IPS DF 6.9 (cell line): ENCODE measurements around the gene CDR2L.
"Not testable (repeated sequence)": the region's sequence is repeated elsewhere in the genome, so short reads cannot be mapped to it uniquely, and the experiment has no call there.

Experiments
- DNase-seq: peaks from one replicate; pipeline ENCODE4 v3.0.0-alpha.2; 2013; ENCODE audit warnings: low read depth, low spot score
- H3K27ac ChIP-seq: one replicate; pipeline ENCODE4 v1.5.1; 2013; ENCODE audit warnings: low read length, control low read depth
- H3K27me3 ChIP-seq: 2 replicates; pipeline ENCODE4 v1.6.1; 2013; ENCODE audit warnings: mild to moderate bottlenecking, low read length; ENCODE audit not compliant: control insufficient read depth, insufficient read depth
- H3K36me3 ChIP-seq: 2 replicates; pipeline ENCODE4 v1.6.1; 2013; ENCODE audit warnings: low read length; ENCODE audit not compliant: control insufficient read depth, insufficient read depth
- H3K4me1 ChIP-seq: 2 replicates; pipeline ENCODE4 v1.6.1; 2013; ENCODE audit warnings: low read length; ENCODE audit not compliant: control insufficient read depth, insufficient read depth
- H3K4me3 ChIP-seq: 2 replicates; pipeline ENCODE4 v1.5.1; 2013; ENCODE audit warnings: mild to moderate bottlenecking, low read length
- H3K9me3 ChIP-seq: 2 replicates; pipeline ENCODE4 v1.6.1; 2013; ENCODE audit warnings: low read length, inconsistent platforms; ENCODE audit not compliant: control insufficient read depth, insufficient read depth
- whole genome bisulfite sequencing: extraction: QIAGEN DNeasy Blood & Tissue Kit; methylation state at CpG from one replicate; pipeline ENCODE4 v1.1.7; 2013; ENCODE audit warnings: mixed read lengths, missing lambda C conversion rate; ENCODE audit not compliant: insufficient read length, insufficient coverage; 5-methylcytosine and 5-hydroxymethylcytosine counted together

Gene CDR2L

DNA sequence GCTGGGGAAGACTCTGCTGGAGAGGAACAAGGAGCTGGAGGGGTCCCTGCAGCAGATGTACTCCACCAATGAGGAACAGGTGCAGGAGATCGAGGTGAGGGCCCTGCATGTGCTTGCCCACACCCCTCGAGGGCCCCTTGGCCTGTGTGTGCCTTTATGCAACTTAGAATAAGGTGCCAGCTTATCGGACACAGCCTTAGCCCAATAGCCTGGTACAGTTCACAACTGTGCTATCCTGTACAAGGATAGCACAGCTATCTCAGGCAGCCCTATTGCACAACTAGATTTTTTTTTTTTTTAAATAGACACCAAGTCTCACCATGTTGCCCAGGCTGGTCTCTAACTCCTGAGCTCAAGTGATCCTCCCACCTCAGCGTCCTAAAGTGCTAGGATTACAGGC is 12.1 kb downstream of the CDR2L start:
- WGBS = no CpG with 5 or more reads among the region's 4 CpGs
- H3K27ac ChIP-seq = no peak overlapping the region

GRCh38 chr17:75001915-75002843 is 14.7 kb downstream of the CDR2L start:
- H3K27me3 ChIP-seq = no peaks in the 10 kb centered on the region
- DNase-seq = no peak
- H3K4me3 ChIP-seq = no peak overlapping the region
- H3K9me3 ChIP-seq = no peaks in the 10 kb centered on the region
- WGBS = no CpG with 5 or more reads among the region's 15 CpGs
- no peak overlapping the region for H3K27ac ChIP-seq
- H3K36me3 ChIP-seq = peaks cover 29% of the 10 kb centered on the region
- H3K4me1 ChIP-seq = no peaks in the 10 kb centered on the region

More for the DNA sequence above, 12.1 kb downstream of the CDR2L start:
- H3K4me1 ChIP-seq = no peaks in the 10 kb centered on the region
- no peaks in the 10 kb centered on the region for H3K9me3 ChIP-seq
- DNase-seq = no peak
- H3K27me3 ChIP-seq = no peaks in the 10 kb centered on the region; the same call in 1 of the 2 replicates
- peaks cover 25% of the 10 kb centered on the region for H3K36me3 ChIP-seq
- no peak overlapping the region for H3K4me3 ChIP-seq

DNA sequence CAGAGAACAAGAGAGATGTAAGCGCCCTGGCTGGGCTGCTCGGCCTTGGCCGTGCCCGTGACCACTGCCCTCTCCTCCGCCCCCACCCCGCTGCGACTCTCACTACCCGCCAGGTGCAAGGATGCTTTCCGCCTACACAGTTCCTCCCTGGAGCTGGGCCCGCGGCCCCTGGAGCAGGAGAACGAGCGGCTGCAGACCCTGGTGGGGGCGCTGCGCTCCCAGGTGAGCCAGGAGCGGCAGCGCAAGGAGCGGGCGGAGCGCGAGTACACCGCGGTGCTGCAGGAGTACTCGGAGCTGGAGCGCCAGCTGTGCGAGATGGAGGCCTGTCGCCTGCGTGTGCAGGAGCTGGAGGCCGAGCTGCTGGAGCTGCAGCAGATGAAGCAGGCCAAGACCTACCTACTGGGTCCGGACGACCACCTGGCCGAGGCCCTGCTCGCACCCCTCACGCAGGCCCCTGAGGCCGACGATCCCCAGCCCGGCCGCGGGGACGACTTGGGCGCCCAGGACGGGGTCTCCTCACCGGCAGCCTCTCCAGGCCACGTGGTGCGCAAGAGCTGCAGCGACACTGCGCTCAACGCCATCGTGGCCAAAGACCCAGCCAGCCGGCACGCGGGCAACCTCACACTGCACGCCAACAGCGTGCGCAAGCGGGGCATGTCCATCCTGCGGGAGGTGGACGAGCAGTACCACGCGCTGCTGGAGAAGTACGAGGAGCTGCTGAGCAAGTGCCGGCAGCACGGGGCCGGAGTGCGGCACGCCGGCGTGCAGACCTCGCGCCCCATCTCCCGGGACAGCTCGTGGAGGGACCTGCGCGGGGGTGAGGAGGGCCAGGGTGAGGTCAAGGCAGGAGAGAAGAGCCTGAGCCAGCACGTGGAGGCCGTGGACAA is 15.9 kb downstream of the CDR2L start:
- no peak for DNase-seq
- H3K36me3 ChIP-seq = peaks cover 29% of the 10 kb centered on the region
- H3K27me3 ChIP-seq = no peaks in the 10 kb centered on the region
- no peaks in the 10 kb centered on the region for H3K4me1 ChIP-seq
- H3K4me3 ChIP-seq = no peak overlapping the region
- WGBS = no CpG with 5 or more reads among the region's 76 CpGs
- no peaks in the 10 kb centered on the region for H3K9me3 ChIP-seq
- no peak overlapping the region for H3K27ac ChIP-seq

DNA sequence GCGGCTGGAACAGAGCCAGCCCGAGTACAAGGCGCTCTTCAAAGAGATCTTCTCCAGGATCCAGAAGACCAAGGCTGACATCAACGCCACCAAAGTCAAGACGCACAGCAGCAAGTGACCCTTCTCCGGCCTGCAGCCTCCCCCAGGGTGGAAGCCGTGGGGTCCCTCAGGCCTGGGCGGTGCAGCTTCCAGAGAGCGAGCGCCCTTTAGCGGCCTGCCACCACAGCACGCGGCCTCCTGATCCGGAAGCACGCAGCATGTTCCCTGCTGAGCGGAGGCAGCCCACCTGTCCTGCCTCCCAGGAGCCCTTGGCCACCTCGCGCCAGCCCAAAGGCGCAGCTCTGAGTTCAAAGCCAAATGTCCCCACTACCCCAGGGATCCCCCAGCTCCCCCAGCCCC is 16.5 kb downstream of the CDR2L start:
- WGBS = no CpG with 5 or more reads among the region's 19 CpGs
- H3K36me3 ChIP-seq = peaks cover 29% of the 10 kb centered on the region
- H3K4me1 ChIP-seq = no peaks in the 10 kb centered on the region
- H3K27me3 ChIP-seq = no peaks in the 10 kb centered on the region
- DNase-seq = no peak
- no peaks in the 10 kb centered on the region for H3K9me3 ChIP-seq
- no peak overlapping the region for H3K4me3 ChIP-seq
- no peak overlapping the region for H3K27ac ChIP-seq

DNA sequence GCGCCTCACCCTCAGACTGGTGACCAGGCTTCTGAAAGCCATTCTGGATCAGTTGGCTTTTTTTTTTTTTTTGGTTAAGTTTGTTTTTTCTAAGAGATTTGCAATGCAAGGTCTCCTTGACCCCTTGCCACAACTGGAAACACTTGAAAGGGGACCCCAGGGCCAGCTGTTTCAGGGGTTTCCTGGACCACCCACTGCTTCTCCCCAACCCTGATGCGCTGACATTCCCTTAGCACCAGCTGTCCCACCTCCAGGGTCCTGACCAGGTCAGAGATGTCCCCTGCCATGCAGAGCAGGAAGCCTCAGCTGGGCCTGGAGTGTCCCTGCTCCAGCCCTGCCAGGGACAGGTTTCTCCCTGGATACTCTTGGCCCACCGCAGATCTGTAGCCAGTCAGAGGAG is 16.9 kb downstream of the CDR2L start:
- Histone ChIP-seq H3K9me3 (no peaks in the 10 kb centered on the region), H3K27me3 (no peaks in the 10 kb centered on the region), H3K36me3 (peaks cover 27% of the 10 kb centered on the region), H3K27ac (no peak overlapping the region), H3K4me1 (no peaks in the 10 kb centered on the region), H3K4me3 (no peak overlapping the region)
- DNase-seq = no peak
- WGBS = no CpG with 5 or more reads among the region's 3 CpGs

DNA sequence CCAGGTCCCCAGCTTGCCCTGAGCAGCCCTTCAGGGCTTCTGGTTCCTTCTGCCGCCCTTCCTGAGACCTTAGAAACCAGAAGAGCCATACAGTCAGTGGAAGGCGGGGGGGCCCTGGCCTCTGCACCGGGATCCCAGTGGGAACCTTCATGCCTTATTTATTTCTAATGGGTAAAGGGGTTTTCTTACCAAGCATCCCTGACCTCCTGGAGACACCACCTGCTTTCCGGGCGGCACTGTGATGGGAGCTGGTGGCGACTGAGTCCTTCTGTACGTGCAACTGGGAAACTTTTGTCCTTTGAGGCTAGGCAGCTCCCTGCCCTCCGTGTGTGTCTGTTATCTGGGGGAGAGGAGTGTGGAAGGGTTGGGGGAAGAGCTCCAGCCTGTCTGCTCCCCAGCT is 17.9 kb downstream of the CDR2L start:
- no peaks in the 10 kb centered on the region for H3K9me3 ChIP-seq
- DNase-seq = no peak
- H3K27me3 ChIP-seq = no peaks in the 10 kb centered on the region
- WGBS = no CpG with 5 or more reads among the region's 8 CpGs
- H3K4me1 ChIP-seq = no peaks in the 10 kb centered on the region
- peaks cover 25% of the 10 kb centered on the region for H3K36me3 ChIP-seq
- no peak overlapping the region for H3K27ac ChIP-seq
- no peak overlapping the region for H3K4me3 ChIP-seq

- not testable (repeated sequence) for DNase-seq, H3K4me1 ChIP-seq, H3K9me3 ChIP-seq, H3K4me3 ChIP-seq, H3K27me3 ChIP-seq, H3K27ac ChIP-seq
- WGBS = no CpG with 5 or more reads among the region's 6 CpGs
- peaks cover 25% of the 10 kb centered on the region for H3K36me3 ChIP-seq
Observed at GRCh38 chr17:75006084-75006483, 18.7 kb downstream of the CDR2L start.

DNA sequence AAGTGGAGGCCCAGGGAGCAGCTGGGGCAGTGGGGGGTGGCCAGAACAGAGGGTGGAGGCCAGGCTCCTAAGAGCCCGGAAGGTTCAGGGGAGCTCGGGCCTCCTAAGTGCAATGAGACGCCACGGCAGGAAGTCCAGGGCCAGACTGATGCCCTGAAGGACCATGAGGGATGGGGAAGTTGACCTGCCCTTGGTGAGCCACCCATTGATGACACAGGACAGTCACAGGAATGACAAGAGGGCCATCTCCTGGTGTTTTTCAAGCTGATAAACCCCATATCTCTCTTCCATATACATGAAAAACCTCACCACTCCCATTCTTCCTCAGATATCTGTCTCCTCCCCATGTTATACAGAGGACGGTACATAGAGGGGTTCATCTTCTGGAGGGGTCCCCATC is 19.2 kb downstream of the CDR2L start:
- no peaks in the 10 kb centered on the region for H3K9me3 ChIP-seq
- WGBS = no CpG with 5 or more reads among the region's 5 CpGs
- H3K27ac ChIP-seq = no peak overlapping the region
- H3K4me3 ChIP-seq = no peak overlapping the region
- no peaks in the 10 kb centered on the region for H3K4me1 ChIP-seq
- peaks cover 21% of the 10 kb centered on the region for H3K36me3 ChIP-seq
- DNase-seq = no peak
- no peaks in the 10 kb centered on the region for H3K27me3 ChIP-seq

DNA sequence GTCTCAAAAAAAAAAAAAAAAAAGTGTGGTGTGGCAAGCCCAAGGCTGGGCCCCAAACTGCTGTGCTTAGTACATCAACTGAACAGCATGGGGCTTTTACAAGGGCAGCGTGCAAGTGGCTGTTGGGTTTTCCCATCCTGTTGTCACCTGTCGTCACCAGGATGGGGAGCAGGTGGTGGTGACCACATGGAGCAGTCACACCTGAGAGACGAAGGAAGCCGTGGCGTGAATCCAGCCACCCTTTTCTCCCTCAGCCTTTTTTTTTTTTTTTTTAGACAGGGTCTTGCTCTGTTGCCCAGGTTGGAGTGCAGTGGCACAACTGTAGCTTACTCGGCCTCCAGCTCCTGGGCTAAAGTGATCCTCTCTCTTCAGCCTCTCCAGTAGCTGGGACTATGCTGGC is 20.9 kb downstream of the CDR2L start:
- Histone ChIP-seq H3K36me3 (peaks cover 11% of the 10 kb centered on the region), H3K9me3 (no peaks in the 10 kb centered on the region), H3K27me3 (no peaks in the 10 kb centered on the region), H3K4me3 (no peak overlapping the region), H3K4me1 (no peaks in the 10 kb centered on the region), H3K27ac (no peak overlapping the region)
- DNase-seq = no peak
- no CpG with 5 or more reads among the region's 6 CpGs for WGBS

GRCh38 chr17:75009139-75009724 is 21.8 kb downstream of the CDR2L start:
- no peaks in the 10 kb centered on the region for H3K9me3 ChIP-seq
- H3K27me3 ChIP-seq = no peaks in the 10 kb centered on the region
- peaks cover 4% of the 10 kb centered on the region; the same call in 1 of the 2 replicates for H3K36me3 ChIP-seq
- H3K27ac ChIP-seq = no peak overlapping the region
- WGBS = no CpG with 5 or more reads among the region's 2 CpGs
- H3K4me3 ChIP-seq = no peak overlapping the region
- peaks cover 1% of the 10 kb centered on the region; the same call in 1 of the 2 replicates for H3K4me1 ChIP-seq
- DNase-seq = no peak
